H1 (cell line): Measurements from ENCODE around the gene TMEM209. TPM values are rescaled to one million over a fixed set of nuclear protein-coding genes. Genes with fewer than 3 reads are reported as not detected.

Experiments used
- CTCF ChIA-PET: fragments of 300-600 bp; sonication (Branson Sonifier 250); formaldehyde crosslinking; loops from one replicate; lab custom pipeline; 2021; ENCODE audit not compliant: partially characterized antibody; lab: Charles Lee
- POLR2A ChIA-PET: fragments of 300-600 bp; sonication (Branson Sonifier 250); formaldehyde crosslinking; loops from one replicate; lab custom pipeline; 2021; ENCODE audit warnings: inconsistent platforms; ENCODE audit not compliant: partially characterized antibody; lab: Charles Lee
- DNase-seq, 2 experiments: peaks; one replicate each; pipeline versions ENCODE4 v3.0.0 to v3.0.0-alpha.2; 2010 to 2022; ENCODE audit warnings: low spot score in 2 of 2, low read depth in 1 of 2, mixed read lengths in 1 of 2
- FAIRE-seq: peaks from 2 replicates; lab custom pipeline; 2011; peaks lifted over from hg19 to GRCh38; lab: Jason Lieb, UNC
- H2AFZ ChIP-seq: 2 replicates; pipeline ENCODE4 v1.8.1; 2012; ENCODE audit warnings: low read length, inconsistent platforms
- H2AK5ac ChIP-seq: 2 replicates; pipeline ENCODE4 v1.6.1; 2013; ENCODE audit warnings: low read depth, low read length
- H2BK120ac ChIP-seq: replicated peaks from 2 replicates; pipeline ENCODE3; 2013; ENCODE audit warnings: low read depth, low read length, inconsistent platforms
- H2BK12ac ChIP-seq: 2 replicates; pipeline ENCODE4 v1.6.1; 2013; ENCODE audit warnings: low read depth, low read length
- H2BK15ac ChIP-seq: 2 replicates; pipeline ENCODE4 v1.6.1; 2013; ENCODE audit warnings: low read length
- H2BK20ac ChIP-seq: 2 replicates; pipeline ENCODE4 v1.6.1; 2013; ENCODE audit warnings: low read length
- H2BK5ac ChIP-seq: 2 replicates; pipeline ENCODE4 v1.6.1; 2013; ENCODE audit warnings: low read depth, low read length
- H3K14ac ChIP-seq: 2 replicates; pipeline ENCODE4 v1.6.1; 2013; ENCODE audit warnings: inconsistent platforms; ENCODE audit not compliant: insufficient read length
- H3K18ac ChIP-seq: 2 replicates; pipeline ENCODE4 v1.6.1; 2013; ENCODE audit warnings: low read length; ENCODE audit errors: extremely low read depth
- H3K23ac ChIP-seq: 2 replicates; pipeline ENCODE4 v1.6.1; 2013; ENCODE audit warnings: inconsistent platforms; ENCODE audit not compliant: insufficient read length
- H3K23me2 ChIP-seq: 2 replicates; pipeline ENCODE4 v1.6.1; 2013; ENCODE audit warnings: low read depth, low read length
- H3K27ac ChIP-seq: 2 replicates; pipeline ENCODE4 v1.6.1; 2011; ENCODE audit warnings: low read depth, low read length, inconsistent platforms
- H3K27me3 ChIP-seq, 4 experiments: replicated peaks in 1 of 4; 1 replicate in 1 of 4; 2 replicates in 3 of 4; pipeline versions ENCODE4 v1.6.1 to v1.8.1; 2011 to 2013; ENCODE audit warnings: low read length in 3 of 4, mild to moderate bottlenecking in 3 of 4, inconsistent platforms in 2 of 4, mixed read lengths in 2 of 4, moderate library complexity in 1 of 4; ENCODE audit not compliant: control insufficient read depth in 3 of 4, insufficient read depth in 3 of 4; ENCODE audit errors: extremely low read depth in 1 of 4
- H3K36me3 ChIP-seq, 4 experiments: 2 replicates each; pipeline versions ENCODE4 v1.6.1 to v1.8.1; 2011 to 2013; ENCODE audit warnings: mild to moderate bottlenecking in 4 of 4, low read length in 3 of 4, moderate library complexity in 2 of 4, control low read depth in 1 of 4, inconsistent platforms in 1 of 4; ENCODE audit not compliant: insufficient read depth in 4 of 4, control insufficient read depth in 2 of 4
- H3K4ac ChIP-seq: replicated peaks from 2 replicates; pipeline ENCODE3; 2013; ENCODE audit warnings: low read length, low read depth, mixed read lengths, inconsistent platforms; ENCODE audit not compliant: insufficient read length
- H3K4me1 ChIP-seq, 4 experiments: replicated peaks in 1 of 4; 1 replicate in 1 of 4; 2 replicates in 3 of 4; pipeline versions ENCODE4 v1.6.1 to v1.8.1; 2011 to 2013; ENCODE audit warnings: low read length in 3 of 4, inconsistent platforms in 2 of 4, mixed read lengths in 1 of 4; ENCODE audit not compliant: insufficient read depth in 4 of 4, control insufficient read depth in 3 of 4
- H3K4me2 ChIP-seq, 2 experiments: 2 replicates each; pipeline versions ENCODE4 v1.6.1 to v1.8.1; 2011 to 2013; ENCODE audit warnings: low read depth in 2 of 2, low read length in 2 of 2, control low read depth in 1 of 2, inconsistent platforms in 1 of 2, mild to moderate bottlenecking in 1 of 2; ENCODE audit not compliant: insufficient read depth in 1 of 2
- H3K4me3 ChIP-seq, 4 experiments: fragments of 200-600, 300-600 bp in 1 of 4; sonication (generic), shearing (Covaris generic), sonication (Bioruptor Twin) in 1 of 4; 2 replicates each; pipeline versions ENCODE4 v1.5.1 to v1.8.1; 2011 to 2016; ENCODE audit warnings: low read length in 4 of 4, low read depth in 3 of 4, control low read depth in 2 of 4, inconsistent platforms in 2 of 4, mild to moderate bottlenecking in 2 of 4, mixed read lengths in 1 of 4, moderate library complexity in 1 of 4; ENCODE audit not compliant: insufficient read depth in 2 of 4; ENCODE audit errors: extremely low read depth in 1 of 4
- H3K56ac ChIP-seq: replicated peaks from 2 replicates; pipeline ENCODE3; 2013; ENCODE audit warnings: low read depth, mild to moderate bottlenecking, mixed read lengths, low read length, inconsistent platforms; ENCODE audit not compliant: insufficient read length
- H3K79me1 ChIP-seq: 2 replicates; pipeline ENCODE4 v1.6.1; 2013; ENCODE audit warnings: low read depth, low read length, control low read depth
- H3K79me2 ChIP-seq, 2 experiments: 2 replicates each; pipeline versions ENCODE4 v1.6.1 to v1.8.1; 2012 to 2013; ENCODE audit warnings: low read length in 2 of 2, mild to moderate bottlenecking in 2 of 2, inconsistent platforms in 1 of 2; ENCODE audit not compliant: insufficient read depth in 2 of 2, control insufficient read depth in 1 of 2
- H3K9ac ChIP-seq, 4 experiments: replicated peaks in 1 of 4; 1 replicate in 1 of 4; 2 replicates in 3 of 4; pipeline versions ENCODE4 v1.6.1 to v1.8.1; 2011 to 2013; ENCODE audit warnings: low read depth in 3 of 4, low read length in 3 of 4, control low read depth in 2 of 4, mild to moderate bottlenecking in 2 of 4, moderate library complexity in 2 of 4, inconsistent platforms in 1 of 4; ENCODE audit errors: extremely low read depth in 1 of 4
- H3K9me3 ChIP-seq, 2 experiments: 2 replicates each; pipeline versions ENCODE4 v1.6.1 to v1.8.1; 2012 to 2013; ENCODE audit warnings: mild to moderate bottlenecking in 2 of 2, moderate library complexity in 2 of 2, control low read depth in 1 of 2, inconsistent platforms in 1 of 2, low read depth in 1 of 2, low read length in 1 of 2, mixed read lengths in 1 of 2; ENCODE audit not compliant: insufficient read depth in 2 of 2
- H4K20me1 ChIP-seq, 2 experiments: replicated peaks in 1 of 2; 2 replicates each; pipeline versions ENCODE3 to v1.8.1; 2011 to 2013; ENCODE audit warnings: inconsistent platforms in 2 of 2, low read length in 2 of 2, mild to moderate bottlenecking in 1 of 2; ENCODE audit not compliant: insufficient read depth in 2 of 2, control insufficient read depth in 1 of 2
- H4K5ac ChIP-seq: 2 replicates; pipeline ENCODE4 v1.6.1; 2013; ENCODE audit warnings: low read length, low read depth, mixed read lengths, inconsistent platforms; ENCODE audit not compliant: insufficient read length
- H4K8ac ChIP-seq: 2 replicates; pipeline ENCODE4 v1.8.0; 2013; ENCODE audit warnings: mild to moderate bottlenecking, moderate library complexity, low read length, inconsistent platforms; ENCODE audit not compliant: insufficient read depth; ENCODE audit errors: extremely low read depth
- H4K91ac ChIP-seq: replicated peaks from 2 replicates; pipeline ENCODE3; 2013; ENCODE audit warnings: low read length, mixed read lengths, inconsistent platforms; ENCODE audit not compliant: insufficient read length
- BACH1 ChIP-seq: IDR thresholded peaks from 2 replicates; pipeline ENCODE4 v1.6.1; 2012; ENCODE audit warnings: low read length, improper control_type of control experiment
- EZH2 ChIP-seq: fragments of 200-600 bp; sonication (generic); IDR thresholded peaks from 2 replicates; pipeline ENCODE4 v1.7.1; 2012; ENCODE audit warnings: low read depth, mild to moderate bottlenecking, moderate library complexity, low read length, inconsistent platforms; ENCODE audit not compliant: severe bottlenecking
- RNF2 ChIP-seq: fragments of 200-900, 300-1000 bp; sonication (generic); IDR thresholded peaks from 2 replicates; pipeline ENCODE4 v1.7.1; 2016; ENCODE audit warnings: borderline replicate concordance, low read depth, mild to moderate bottlenecking, antibody characterized with exemption, low read length; ENCODE audit not compliant: poor library complexity, severe bottlenecking; ENCODE audit errors: missing control alignments
- SIN3A ChIP-seq, 2 experiments: IDR thresholded peaks in 1 of 2; conservative IDR thresholded peaks in 1 of 2; 2 replicates each; pipeline ENCODE4 v1.6.1; 2011 to 2012; ENCODE audit warnings: low read length in 2 of 2, improper control_type of control experiment in 1 of 2, low read depth in 1 of 2, mild to moderate bottlenecking in 1 of 2
- WGBS, 2 experiments: shearing (Covaris generic) in 1 of 2; methylation state at CpG; one replicate each; pipeline versions ENCODE4 v1.1.6 to v1.1.7; 2013 to 2015; ENCODE audit warnings: low lambda C conversion rate in 2 of 2, mixed read lengths in 2 of 2, inconsistent platforms in 1 of 2, low coverage in 1 of 2, missing lambda C conversion rate in 1 of 2; ENCODE audit not compliant: insufficient replicate concordance in 2 of 2, insufficient coverage in 1 of 2, insufficient read length in 1 of 2; ENCODE audit errors: extremely low coverage in 1 of 2, missing lambda C conversion rate in 1 of 2; 5-methylcytosine and 5-hydroxymethylcytosine counted together
- polyA plus RNA-seq, 7 experiments: library from polyadenylated mRNA; depleted of rRNA in 3 of 7; stranded (reverse) in 5 of 7; unstranded in 2 of 7; fragments of >200 nt in 5 of 7; fragments of 200-250 nt in 2 of 7; gene quantifications; 1 replicate in 5 of 7; 2 replicates in 1 of 7; 4 replicates in 1 of 7; pipeline versions ENCODE4 v1.2.1 to v1.2.3, GENCODE V29; 2011 to 2013; ENCODE audit warnings: missing spikeins in 2 of 7, mixed read lengths in 2 of 7
- total RNA-seq: library from RNA; stranded (reverse); fragmentation: NEBNext Ultra II Directional; extraction: Animal tissue kit (Norgen Biotek cat#: 25700); gene quantifications from 2 replicates; pipeline ENCODE4 v1.2.1, GENCODE V29; 2021
- TF ChIP-seq, protein P1 (sequence below): IDR thresholded peaks from 2 replicates; pipeline ENCODE4 v1.6.1; 2012; ENCODE audit warnings: low read length, inconsistent platforms

The TMEM209 gene
- total and polyA plus RNA-seq, 2 of the 8 experiments (the other 6 are each of a cell fraction or from before 2014, with no cell fraction given), result 28.5 to 30.5 TPM

DNA sequence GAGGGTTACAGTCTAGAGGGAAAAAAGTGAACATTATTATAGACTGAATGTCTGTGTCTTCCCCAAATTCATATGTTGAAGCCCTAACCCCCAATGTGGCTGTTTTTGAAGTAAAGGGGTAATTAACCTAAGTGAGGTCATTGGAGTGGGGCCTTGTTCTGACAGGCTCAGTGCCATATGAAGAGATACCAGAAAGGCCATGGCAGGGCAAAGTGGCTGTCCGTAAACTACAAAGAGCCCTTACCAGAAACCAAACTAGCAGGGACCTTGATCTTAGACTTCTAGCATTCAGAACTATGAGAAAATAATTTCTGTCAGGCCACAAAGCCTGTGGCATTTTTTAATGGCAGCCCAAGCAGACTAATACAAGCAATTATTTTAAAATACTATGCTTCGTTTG, 8.7 kb downstream of the TMEM209 start:
- H3K79me2 ChIP-seq, result no peaks in the 10 kb centered on the region
- H3K23me2 ChIP-seq, result no peaks in the 10 kb centered on the region
- 74% methylated on average over 2 of the region's 2 CpGs; no CpG with 5 or more reads in 1 of the 2 experiments for WGBS, 2 experiments
- no peak overlapping the region for H3K56ac ChIP-seq
- no peak overlapping the region for H3K23ac ChIP-seq
- no peak overlapping the region for H3K9ac ChIP-seq
- H3K4me2 ChIP-seq, result no peak overlapping the region
- no peak overlapping the region for H2BK120ac ChIP-seq
- H2BK20ac ChIP-seq, result no peak overlapping the region
- peaks cover 0 to 1% (median 0%) of the 10 kb centered on the region in 4 experiments; a peak in 1 of 7 replicates for H3K27me3 ChIP-seq
- H2AK5ac ChIP-seq, result no peak overlapping the region
- no peaks in the 10 kb centered on the region for H3K9me3 ChIP-seq
- no peak overlapping the region for H3K4ac ChIP-seq
- H4K91ac ChIP-seq, result no peak overlapping the region
- no peaks in the 10 kb centered on the region for H3K79me1 ChIP-seq
- no peak overlapping the region for H3K18ac ChIP-seq
- no peak for FAIRE-seq
- no peak overlapping the region for H3K4me3 ChIP-seq
- no peaks in the 10 kb centered on the region for H3K4me1 ChIP-seq
- CTCF ChIA-PET, result no interaction called here
- POLR2A ChIA-PET, result no interaction called here
- no peak overlapping the region for H4K8ac ChIP-seq
- H4K5ac ChIP-seq, result no peak overlapping the region
- no peak overlapping the region for H3K27ac ChIP-seq
- H4K20me1 ChIP-seq, result peaks cover 0 to 2% of the 10 kb centered on the region in 2 experiments
- H3K14ac ChIP-seq, result no peak overlapping the region
- DNase-seq, result no peak
- no peak overlapping the region for H2BK5ac ChIP-seq
- no peak overlapping the region for H2BK15ac ChIP-seq
- H2BK12ac ChIP-seq, result no peak overlapping the region
- H2AFZ ChIP-seq, result no peak overlapping the region
- H3K36me3 ChIP-seq, result peaks cover 0 to 73% (median 21%) of the 10 kb centered on the region in 4 experiments; a peak in 7 of 8 replicates
- TF ChIP-seq BACH1 (no peak), SIN3A (conservative IDR thresholded peaks at IDR 0.05 in 1 of 2, IDR thresholded peaks at IDR 0.05 in 1 of 2; ENCODE audit: low read depth in 1 of 2, low read length in 2 of 2) (no peak), RNF2 (no peak), EZH2 (no peak)
- TF ChIP-seq, protein P1, sequence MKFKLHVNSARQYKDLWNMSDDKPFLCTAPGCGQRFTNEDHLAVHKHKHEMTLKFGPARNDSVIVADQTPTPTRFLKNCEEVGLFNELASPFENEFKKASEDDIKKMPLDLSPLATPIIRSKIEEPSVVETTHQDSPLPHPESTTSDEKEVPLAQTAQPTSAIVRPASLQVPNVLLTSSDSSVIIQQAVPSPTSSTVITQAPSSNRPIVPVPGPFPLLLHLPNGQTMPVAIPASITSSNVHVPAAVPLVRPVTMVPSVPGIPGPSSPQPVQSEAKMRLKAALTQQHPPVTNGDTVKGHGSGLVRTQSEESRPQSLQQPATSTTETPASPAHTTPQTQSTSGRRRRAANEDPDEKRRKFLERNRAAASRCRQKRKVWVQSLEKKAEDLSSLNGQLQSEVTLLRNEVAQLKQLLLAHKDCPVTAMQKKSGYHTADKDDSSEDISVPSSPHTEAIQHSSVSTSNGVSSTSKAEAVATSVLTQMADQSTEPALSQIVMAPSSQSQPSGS, result no peak
